ENCODE measurements around the gene LHFPL5.

Gene LHFPL5

DNA sequence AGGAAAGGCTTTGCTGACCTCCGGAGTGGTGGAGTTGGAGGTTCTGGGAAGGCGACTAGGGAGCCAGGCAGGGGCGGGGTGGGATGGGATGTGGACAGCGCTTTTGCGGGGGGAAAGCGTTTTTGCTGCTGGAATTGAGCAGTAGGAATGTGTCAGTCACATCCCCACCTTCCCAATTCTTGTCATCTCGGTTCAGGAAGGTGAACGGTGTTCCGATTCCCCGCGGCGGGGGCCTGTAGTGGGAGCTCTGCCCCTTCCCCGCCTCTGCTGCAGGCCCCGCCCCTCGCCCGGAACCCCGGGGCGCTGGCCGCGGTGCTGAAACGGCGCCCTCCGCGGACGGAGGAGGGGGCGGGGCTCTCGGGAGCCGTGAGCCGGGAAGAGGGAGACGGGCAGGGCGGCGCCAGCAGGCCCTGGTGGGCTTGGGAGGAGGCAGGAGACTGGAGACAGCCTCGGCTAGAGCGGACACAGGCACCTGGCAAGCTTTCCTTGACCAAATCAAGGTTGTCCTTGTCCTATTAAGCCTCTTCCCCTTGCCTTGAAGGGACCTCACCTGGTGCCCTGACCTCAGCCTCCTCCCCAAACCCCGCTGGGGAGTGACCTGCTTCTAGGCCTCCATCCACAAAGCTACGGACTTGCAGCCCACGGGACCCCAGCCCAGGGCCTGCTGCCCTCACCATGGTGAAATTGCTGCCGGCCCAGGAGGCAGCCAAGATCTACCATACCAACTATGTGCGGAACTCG lies at the start of gene LHFPL5:
Gene LHFPL5 (plus strand): TSS at position 357 of the 741 bp plus-strand sequence. CDS start 319 bp downstream, at position 676.
- peak; percentile 73 for DNase-seq (ENCODE audit: low spot score)

DNA sequence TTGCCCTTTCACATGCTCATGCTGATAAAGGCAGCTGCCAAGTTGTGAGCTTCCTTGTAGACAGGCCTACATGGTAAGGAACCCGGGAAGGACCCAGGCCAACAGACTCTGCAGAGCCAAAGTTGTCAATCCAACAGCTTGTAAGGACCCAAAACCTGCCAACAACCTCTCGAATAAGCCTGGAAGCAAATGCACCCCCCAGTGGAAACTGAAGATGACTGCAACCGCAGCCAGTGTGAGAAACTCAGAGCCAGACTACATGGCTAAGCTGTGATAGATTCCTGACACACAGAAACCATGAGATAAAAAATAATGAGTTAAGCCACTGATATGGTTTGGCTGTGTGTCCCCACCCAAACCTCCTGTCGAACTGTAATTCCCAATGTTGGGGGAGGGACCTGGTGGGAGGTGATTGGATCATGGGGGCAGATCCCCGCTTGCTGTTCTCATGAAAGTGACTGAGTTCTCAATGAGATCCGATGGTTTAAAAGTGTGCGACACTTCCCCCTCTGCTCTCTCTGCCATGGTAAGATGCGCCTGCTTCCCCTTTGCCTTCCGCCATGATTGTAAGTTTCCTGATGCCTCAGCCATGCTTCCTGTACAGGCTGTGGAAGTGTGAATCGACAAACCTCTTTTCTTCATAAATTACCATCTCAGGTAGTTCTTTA lies 47.6 kb upstream of the LHFPL5 start:
- DNase-seq (ENCODE audit: low spot score): no peak

DNA sequence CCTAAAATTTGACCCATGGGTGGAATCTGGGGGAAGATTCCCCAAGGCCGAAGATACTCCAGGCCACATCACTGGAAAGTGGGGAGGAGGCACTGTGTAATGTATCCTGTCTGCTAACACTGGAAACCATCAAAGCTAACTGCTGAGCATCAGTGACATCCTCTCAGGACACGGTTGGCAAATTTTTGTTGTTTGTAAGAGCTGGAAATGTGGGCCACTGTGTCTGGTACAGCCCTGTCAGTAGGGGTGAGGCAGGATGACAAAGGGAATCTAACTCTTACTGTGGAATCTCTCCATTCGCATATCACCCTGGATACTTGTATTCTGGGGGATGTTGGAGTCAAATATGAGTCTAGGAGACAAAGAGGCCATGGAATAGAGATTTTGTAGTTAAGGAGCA lies 45.7 kb upstream of the LHFPL5 start:
- DNase-seq (ENCODE audit: low spot score): no peak

DNA sequence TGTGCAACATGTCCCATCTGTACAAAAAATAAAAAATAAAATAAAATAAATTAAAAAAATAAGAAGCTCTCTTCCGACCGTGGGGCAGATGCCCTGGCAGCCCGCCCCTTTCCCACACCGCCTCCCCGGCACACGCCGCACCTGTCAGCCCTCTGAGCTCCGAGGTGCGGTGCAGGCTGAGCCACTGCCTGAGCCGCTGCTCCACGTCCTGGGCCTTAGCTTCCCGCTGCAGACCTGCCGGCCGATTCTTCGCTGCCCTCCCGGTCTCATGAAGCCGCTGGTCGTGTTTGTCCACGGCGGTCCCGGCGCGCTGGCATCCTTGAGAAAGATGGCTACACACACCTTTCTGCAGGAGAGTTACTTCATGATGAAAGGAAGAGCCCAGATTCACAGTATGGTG lies 39.4 kb upstream of the LHFPL5 start:
- no peak for DNase-seq (ENCODE audit: low spot score)

DNA sequence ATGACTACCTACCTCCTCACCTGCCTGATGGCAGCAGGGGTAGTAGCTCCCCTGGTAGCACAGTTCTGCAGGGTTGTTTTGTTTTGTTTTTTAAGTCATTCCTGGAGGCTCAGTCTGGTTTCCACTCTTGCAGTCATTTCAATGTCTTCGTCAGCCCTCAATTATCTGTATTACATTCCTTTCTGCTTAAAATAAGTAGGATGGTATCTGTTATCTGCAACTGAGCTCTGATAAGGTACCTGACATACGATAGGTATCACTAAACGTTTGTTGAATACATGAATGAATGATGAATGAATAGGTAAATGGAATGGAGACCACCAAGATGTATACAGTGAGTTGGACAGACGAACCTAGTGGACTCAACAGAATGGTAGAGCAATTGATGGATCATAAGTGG lies 35.9 kb upstream of the LHFPL5 start:
- DNase-seq (ENCODE audit: low spot score): no peak

DNA sequence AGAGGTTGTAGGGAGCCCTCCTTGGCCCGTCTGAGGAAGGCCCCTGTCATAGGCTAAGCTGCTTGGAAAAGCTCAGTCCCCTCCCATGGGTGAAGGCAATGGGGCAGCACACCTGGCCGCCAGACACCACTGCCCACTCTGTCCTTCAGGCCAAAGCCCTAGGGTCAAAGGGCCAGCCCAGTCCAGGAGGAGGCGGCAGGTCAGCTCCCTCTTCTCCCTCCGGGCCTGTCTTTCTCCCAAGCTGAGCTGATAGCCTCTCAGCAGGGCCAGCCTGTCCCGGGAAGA lies 33.9 kb upstream of the LHFPL5 start:
- no peak for DNase-seq (ENCODE audit: low spot score)

DNA sequence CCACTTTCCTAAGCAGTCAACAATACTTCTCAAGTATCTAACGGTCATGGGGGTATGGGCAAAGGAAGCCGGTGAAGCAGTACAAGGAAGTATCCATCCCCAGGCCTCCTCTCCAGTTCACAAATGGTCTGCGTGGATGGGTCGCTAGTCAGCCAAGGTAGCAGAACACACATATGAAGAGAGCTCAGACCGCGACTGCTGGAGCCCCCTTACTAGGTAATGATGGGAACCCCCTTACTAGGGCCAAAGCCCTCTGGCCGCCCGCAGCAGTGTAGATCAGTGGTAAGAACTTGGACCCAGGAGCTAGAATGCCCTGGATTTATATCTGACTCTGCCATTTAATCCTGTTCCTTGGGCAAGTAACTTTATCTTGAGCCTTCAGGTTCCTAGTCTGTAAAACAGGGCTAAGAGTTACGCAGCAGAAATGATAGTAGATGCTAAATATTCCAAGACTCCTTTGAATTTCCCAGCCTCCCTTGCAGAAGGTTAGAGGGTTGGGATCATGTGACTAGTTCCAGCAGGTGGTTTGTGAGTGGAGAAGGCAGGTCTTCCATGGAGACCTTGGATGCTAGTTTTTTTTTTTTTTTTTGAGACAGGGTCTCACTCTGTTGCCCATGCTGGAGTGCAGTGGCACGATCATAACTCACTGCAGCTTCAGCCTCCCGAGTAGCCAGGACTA lies 30.9 kb upstream of the LHFPL5 start:
- DNase-seq (ENCODE audit: low spot score): no peak

DNA sequence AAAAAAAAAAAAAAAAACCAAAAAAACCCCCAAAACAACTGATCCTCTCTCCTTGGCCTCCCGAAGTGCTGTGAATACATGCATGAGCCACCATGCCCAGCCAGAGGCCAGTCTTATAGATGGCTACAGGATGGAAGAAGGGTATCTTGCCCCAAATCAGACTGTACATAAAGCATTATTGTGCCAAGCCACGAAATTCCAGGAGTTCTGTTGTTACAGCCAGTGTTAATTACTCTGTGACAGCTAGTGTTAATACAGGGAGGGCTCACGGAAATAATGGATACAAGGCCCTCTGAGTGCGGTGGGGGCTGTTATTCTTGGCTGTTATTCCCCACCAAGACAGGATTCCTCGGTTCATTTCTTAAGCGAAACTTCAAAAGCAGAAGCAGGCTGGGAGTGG lies 30.1 kb upstream of the LHFPL5 start:
- DNase-seq (ENCODE audit: low spot score): no peak

DNA sequence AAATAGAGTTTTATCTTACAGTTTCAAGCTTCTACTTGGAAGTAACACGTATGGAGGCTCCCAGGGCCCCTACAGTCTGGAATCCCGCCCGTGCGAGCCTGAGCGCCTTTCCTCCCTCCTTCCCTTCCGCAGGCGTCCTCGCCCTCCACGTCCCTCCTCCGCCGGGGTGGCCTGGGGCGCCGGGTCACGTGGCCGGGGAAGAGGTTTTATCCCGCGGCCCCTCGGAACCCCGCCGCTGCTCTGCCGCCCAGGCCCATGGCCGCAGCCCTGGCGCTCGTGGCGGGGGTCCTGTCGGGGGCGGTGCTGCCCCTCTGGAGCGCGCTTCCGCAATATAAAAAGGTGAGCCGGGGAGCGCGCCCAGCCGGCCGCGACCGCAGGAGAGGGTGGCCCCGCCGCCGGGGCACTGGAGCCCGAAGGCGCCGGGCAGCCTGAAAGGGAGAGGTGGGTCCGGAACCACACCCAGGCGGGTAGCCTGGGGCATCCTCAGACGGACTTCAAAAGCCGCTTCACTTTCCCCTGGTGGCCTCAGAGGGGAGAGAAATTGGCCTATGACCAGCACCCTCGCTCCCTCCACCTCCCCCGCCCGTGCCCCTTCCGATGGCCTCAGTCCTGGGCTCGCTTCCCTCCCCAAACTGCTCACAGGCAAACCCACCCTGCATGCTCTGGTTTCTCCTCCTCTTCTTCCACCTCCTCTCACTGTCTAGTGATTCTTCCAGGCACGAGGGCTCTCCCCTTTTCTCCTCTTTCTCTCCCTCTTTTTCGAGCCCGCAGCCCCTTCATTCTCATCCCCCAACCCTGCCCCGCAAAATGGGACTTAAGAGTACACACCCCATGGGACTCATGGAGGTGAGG lies 28.6 kb upstream of the LHFPL5 start, which contains the start of gene CLPSL2:
Gene CLPSL2 (plus strand): TSS at position 235 of the 852 bp plus-strand sequence. CDS start 21 bp downstream, at position 256.
- DNase-seq (ENCODE audit: low spot score): no peak

DNA sequence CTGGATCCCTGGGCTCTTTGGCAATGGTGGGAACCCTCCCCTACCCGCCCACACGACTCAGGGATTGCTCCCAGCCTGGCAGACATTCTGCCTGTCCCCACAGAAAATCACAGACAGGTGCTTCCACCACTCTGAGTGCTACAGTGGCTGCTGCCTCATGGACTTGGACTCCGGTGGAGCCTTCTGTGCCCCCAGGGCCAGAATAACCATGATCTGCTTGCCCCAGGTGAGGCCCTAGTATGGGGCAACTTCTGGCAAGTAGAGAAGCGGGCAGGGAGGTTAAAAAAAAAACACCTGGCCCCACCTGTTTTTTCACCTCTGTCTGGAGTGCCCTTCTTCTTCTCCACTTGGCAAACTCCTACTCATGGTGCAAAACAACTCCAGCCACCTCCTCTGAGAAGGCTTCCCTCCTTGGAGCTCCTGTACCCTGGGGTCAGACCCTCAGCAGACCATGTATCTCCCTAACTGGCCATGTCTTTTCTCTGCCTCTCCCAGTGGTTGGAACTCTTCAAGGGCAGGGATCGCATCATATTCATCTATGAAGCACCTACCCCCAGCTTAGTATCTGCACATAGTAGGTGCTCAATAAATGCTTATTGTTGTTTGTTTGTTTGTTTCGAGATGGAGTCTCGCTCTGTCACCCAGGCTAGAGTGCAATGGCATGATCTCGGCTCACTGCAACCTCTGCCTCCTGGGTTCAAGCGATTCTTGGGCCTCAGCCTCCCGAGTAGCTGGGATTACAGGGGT lies 27.6 kb upstream of the LHFPL5 start:
- DNase-seq (ENCODE audit: low spot score): no peak

DNA sequence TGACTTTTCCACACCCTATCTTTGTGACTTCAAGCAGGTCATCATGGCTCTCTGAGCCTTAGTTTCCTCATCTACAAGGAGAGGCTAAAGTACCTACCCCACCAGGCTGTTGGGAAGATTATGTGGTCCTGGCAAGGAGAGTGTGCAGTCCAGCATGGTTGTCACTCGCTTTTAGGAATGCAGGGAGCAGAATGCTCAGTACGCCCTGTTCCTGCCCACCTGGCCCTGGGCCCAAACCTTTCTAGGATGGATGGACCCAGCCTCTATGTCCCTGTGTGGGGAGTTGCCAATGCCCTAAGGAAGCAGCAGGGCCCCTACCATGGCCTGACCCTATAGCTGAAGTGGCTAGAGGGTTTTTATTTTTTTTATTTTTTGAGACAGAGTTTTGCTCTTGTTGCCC lies 26.7 kb upstream of the LHFPL5 start:
- no peak for DNase-seq (ENCODE audit: low spot score)

DNA sequence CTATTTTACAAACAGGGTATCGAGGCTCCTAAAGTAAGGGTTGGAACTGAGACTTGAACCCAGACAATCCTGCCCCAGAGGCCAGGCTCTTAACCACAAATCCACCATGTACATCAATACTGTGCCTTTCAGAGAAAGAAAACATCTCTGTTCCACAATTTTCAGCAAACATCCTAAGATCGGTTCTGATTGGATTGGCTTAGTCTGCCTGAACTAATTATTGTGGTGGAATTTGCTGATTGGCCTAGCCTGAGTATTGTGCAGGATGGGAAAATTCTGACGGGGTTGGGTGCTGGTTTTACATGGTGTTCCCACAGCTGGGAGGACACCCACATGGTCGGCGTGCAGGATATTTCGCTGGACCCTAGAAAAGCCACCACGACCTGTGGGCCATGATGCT lies 24.4 kb upstream of the LHFPL5 start, which contains the start of gene CLPSL1:
Gene CLPSL1 (plus strand): TSS at position 301 of the 400 bp plus-strand sequence. CDS start 92 bp downstream, at position 393.
- DNase-seq (ENCODE audit: low spot score): no peak

DNA sequence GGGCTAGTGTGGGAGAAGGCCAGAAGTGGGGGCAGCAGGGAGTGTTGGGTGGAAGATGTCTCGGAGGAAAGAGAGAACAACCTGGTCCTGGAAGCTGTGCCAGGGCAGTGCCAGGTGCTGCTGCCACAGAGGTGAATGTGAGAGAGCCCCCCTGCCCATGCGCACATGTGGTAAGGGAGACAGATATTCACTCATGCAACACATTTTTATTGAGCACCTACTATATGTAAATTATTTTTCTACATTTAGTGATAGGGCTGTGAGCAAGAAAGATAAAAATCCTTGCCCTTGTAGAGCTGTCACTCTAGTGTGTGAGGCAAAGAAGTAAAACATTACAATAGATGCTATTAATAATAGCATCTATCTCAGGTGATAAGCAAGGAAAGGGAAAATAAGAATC lies 23.9 kb upstream of the LHFPL5 start:
- DNase-seq (ENCODE audit: low spot score): no peak

DNA sequence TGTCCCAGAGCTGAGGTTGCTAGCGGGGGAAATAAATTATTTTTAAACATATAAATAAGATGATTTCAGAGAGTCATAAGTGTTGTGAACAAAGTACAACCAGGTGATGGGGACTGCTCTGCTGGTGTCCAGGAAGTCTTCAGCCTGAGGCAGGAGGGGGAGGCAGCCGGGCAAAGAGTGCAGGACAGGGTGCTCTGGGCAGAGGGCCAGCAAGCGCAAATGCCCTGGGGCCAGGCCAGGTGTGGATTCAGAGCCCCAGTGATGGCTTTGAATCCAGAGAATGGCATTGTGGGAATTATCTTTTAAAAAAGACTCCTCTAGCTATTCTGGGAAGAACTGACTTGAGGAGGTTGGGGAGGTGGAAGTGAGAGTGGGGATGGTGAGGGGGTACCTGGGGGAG lies 22.7 kb upstream of the LHFPL5 start:
- DNase-seq (ENCODE audit: low spot score): no peak

DNA sequence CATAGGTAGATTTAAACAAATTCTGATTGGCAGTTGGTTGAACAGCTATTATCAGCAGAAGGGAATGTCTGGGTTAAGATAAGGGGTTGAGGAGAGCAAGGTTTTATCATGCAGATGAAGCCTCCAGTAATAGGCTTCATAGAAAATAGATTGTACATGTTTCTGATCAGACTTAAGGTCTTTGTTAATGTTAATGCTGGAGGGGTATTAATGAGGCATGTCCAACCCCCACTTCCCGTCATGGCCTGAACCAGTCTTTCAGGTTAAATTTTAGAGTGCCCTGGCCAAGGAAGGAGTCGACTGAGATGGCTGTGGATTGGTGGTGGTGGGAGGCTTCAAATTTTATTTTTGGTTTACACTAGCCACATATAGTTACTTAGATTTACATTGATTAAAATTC lies 21.0 kb upstream of the LHFPL5 start:
- DNase-seq (ENCODE audit: low spot score): no peak

DNA sequence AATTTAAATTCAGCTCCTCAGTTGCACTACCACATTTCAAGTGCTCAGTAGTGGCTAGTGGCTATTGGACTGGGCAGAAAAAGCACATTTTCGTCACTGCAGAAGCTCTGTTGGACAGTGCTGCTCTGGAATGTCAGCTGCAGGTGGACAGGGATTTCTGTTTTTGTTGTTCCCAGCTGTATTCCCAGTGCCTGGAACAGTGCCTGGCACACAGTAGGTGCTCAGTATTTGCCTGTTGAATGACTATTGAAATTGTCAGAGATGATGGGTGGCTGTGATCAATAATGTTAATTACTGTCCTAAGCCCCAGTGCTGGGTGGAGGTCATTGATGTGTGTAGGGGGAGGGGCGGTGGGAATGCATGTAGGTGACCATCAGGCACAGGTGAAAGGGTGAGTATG lies 18.9 kb upstream of the LHFPL5 start:
- no peak for DNase-seq (ENCODE audit: low spot score)

DNA sequence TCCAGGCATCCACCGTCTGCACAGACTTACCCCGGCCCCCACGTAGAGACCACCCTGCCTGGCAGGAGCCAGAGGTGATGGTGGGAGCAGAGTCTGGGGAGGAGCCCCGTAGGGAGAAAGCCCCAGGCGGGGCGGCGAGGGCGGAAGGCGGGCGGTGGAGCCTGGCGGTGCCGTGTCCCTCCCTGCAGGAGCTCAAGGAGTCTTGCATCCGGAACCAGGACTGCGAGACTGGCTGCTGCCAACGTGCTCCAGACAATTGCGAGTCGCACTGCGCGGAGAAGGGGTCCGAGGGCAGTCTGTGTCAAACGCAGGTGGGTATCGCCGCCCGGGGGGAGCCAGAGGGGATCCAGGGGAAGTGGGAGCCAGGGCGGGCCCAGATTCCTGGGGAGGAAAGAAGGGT lies 18.3 kb upstream of the LHFPL5 start:
- no peak for DNase-seq (ENCODE audit: low spot score)

DNA sequence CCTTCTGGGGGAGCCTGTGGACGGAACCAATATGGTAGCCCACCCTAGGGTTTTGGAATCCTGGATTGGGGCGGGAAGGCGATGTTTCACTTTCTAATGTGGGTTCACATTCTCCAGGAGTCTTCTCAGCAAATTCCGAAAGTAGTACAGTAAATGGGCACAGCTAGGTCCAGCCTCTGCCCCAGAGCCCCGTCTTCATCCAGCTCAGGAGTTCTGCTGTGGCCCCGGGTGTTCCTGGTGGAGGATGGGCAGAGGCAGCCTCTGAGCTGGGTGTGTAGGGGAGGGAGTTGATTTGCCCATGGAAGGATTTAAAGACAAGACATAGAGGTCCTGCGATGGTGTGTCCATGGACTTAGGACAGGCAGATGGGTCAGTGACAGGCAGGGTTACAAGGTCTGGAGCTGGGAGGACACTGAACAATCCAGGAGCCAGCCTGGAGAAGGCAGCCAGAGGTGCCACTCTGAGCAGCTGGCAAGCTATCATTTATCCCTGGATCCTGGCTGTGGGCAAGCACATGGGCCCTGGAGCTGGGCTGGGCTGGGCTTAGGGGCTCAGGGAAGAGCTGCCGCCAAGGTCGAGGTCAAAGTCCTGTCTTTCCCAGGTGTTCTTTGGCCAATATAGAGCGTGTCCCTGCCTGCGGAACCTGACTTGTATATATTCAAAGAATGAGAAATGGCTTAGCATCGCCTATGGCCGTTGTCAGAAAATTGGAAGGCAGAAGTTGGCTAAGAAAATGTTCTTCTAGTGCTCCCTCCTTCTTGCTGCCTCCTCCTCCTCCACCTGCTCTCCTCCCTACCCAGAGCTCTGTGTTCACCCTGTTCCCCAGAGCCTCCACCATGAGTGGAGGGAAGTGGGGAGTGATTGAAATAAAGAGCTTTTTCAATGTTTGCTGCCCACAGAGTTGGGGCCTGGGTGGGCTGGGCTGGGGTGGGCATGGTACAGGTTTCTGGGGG lies 17.6 kb upstream of the LHFPL5 start:
- no peak for DNase-seq (ENCODE audit: low spot score)

DNA sequence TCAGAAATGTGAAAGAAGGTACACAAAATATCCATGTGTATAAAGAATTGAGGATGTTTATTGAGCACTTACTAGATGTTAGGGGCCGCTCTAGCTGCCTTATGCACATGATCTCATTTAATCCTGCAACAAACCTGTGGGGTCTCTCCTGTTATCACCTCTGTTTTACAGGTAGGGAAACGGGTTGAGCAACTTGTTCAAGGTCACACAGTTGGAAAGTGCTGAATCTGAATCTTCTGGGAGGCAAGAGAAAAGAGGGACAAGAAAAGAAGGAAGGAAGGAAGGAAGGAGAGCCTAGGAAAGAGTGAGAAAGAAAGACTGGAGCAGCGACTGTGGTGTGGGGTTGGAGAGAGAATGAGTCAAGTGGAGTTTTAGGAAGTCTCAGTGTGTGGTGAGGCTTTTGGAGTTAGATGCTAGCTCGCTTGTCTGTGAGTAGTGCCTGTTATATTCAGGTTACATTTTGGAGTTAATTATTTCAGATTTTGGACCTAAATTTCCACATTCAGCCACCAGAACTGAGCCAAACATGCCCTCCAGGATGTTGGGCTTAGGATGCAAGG lies 16.6 kb upstream of the LHFPL5 start:
- DNase-seq (ENCODE audit: low spot score): no peak

DNA sequence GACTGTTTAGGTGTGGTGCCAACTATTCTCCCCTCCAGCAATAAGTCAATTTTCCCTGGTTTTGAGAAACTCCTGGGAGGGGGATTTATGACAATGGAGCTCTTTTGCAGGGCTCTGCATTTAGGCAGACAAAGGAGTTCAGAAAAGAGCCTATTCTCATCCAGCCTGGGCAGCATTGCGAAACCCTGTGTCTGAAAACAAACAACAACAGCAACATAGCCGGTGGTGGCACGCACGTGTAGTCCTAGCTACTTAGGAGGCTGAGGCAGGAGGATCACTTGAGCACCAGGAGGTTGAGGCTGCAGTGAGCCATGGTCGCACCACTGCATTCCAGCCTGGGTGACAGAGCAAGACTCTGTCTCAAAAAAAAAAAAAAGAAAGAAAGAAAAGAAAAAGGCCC lies 14.5 kb upstream of the LHFPL5 start:
- DNase-seq (ENCODE audit: low spot score): no peak
